Heart left ventricle (tissue), 13 donors: Measurements from ENCODE around the gene PRODH.

Experiments used
- POLR2A ChIP-seq, 2 donors: fragments of 450-650 bp; IDR thresholded peaks; one replicate each; pipeline ENCODE4 v1.6.1; 2017; ENCODE audit warnings: antibody characterized with exemption in 2 of 2, mild to moderate bottlenecking in 2 of 2, moderate library complexity in 2 of 2
- TF ChIP-seq, protein P1 (sequence below), 12 donors: fragments of 200-600 bp; sonication (generic) in 4 of 12; IDR thresholded peaks; one replicate each; pipeline versions ENCODE4 v1.5.0 to v1.8.0; 2018 to 2022; ENCODE audit warnings: antibody characterized with exemption in 12 of 12, mild to moderate bottlenecking in 5 of 12
- donor health status: ischemic (EF 13 %, LVEDD 7.1; RV severe dilation, severe dysfunction).
- donor health status: DM: no; HTN: yes; CAD: no.
- donor health status: DM: no; HTN: no; CAD: no.
- donor health status: ischemic (EF 25% LVEDD 6.9; RV normal size, moderate dysfunction).
- donor health status: ischemic (EF 25% LVEDD 5.7; RV mildly dilated, moderate dysfunction).
- donor health status: ischemic (EF 35%, LVEDD 5.7; RV mildly dilated, moderate dysfunction).
- donor health status: nonischemic (EF 11% LVEDD 7.7; RV severe dilation, severe dysfunction).
- donor health status: DM: yes; HTN: yes; CAD: no.
- donor health status: PGD.
- donor health status: ischemic (EF 29% LVEDD 5.4; RV normal size, mild dysfunction).
- donor health status: nonischemic (EF 23%, LVEDD 6.1; RV moderate dilation, normal function).

DNA sequence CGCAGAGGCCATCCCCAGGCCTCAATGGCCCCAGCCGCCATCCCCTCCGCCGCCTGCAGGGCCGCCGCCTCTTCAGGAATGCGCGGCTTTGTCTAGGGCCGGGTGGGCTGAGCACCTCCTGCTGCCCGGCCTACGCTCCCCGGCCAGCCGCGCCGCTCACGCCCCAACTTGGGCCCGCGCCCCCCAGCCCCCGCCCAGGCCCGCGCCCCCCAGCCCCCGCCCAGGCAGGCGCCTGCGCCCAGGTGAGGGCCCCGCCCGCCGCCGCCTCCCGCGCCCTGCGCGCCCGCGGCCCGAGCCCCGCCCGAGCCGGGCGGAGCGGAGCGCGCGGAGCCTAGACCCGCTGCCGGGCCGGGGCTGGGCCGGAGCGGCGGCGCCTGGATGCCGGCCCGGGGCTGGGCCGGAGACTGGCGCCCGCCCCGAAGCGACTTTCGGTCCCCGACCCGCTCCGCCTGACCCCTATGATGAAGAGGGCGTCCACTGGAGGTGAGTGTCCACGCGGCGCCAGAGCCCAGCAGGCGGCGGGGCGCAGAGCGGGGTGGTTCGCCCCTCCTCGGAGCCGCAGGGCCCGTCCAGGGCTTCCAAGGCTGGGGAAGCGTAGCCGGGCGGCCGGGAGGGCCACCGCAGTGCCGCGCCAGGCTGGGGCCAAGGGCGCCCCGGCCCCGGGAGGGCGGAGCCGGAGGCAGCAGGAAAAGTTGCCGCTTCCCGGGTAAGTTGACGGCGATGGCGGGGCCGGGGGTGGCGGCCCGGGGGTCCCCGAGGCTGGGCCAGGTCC is 34.3 kb upstream of the PRODH start:
- TF ChIP-seq, protein P1, sequence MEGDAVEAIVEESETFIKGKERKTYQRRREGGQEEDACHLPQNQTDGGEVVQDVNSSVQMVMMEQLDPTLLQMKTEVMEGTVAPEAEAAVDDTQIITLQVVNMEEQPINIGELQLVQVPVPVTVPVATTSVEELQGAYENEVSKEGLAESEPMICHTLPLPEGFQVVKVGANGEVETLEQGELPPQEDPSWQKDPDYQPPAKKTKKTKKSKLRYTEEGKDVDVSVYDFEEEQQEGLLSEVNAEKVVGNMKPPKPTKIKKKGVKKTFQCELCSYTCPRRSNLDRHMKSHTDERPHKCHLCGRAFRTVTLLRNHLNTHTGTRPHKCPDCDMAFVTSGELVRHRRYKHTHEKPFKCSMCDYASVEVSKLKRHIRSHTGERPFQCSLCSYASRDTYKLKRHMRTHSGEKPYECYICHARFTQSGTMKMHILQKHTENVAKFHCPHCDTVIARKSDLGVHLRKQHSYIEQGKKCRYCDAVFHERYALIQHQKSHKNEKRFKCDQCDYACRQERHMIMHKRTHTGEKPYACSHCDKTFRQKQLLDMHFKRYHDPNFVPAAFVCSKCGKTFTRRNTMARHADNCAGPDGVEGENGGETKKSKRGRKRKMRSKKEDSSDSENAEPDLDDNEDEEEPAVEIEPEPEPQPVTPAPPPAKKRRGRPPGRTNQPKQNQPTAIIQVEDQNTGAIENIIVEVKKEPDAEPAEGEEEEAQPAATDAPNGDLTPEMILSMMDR (IDR thresholded peaks at IDR 0.05): no peak
- no peak for TF ChIP-seq POLR2A (IDR thresholded peaks at IDR 0.05)
